ENCODE measurements around the gene GPR137C.
"Not testable (repeated sequence)": the region's sequence is repeated elsewhere in the genome, so short reads cannot be mapped to it uniquely, and the experiment has no call there.

Gene GPR137C

GRCh38 chr14:52563120-52563519 lies 10.5 kb downstream of the GPR137C start:
- DNase-seq (ENCODE audit: low spot score), result no peak

GRCh38 chr14:52568454-52568853 lies 15.8 kb downstream of the GPR137C start:
- not testable (repeated sequence) for DNase-seq (ENCODE audit: low spot score)

- DNase-seq (ENCODE audit: low spot score), result no peak
Measured at GRCh38 chr14:52575858-52576257, 23.2 kb downstream of the GPR137C start.

GRCh38 chr14:52583544-52583943 lies 30.9 kb downstream of the GPR137C start:
- no peak for DNase-seq (ENCODE audit: low spot score)

- DNase-seq (ENCODE audit: low spot score), result no peak
Measured at GRCh38 chr14:52589646-52590045, 37.0 kb downstream of the GPR137C start.

- no peak for DNase-seq (ENCODE audit: low spot score)
Measured at GRCh38 chr14:52590318-52590717, 37.7 kb downstream of the GPR137C start.

GRCh38 chr14:52596320-52596719 lies 43.7 kb downstream of the GPR137C start:
- DNase-seq (ENCODE audit: low spot score), result no peak

GRCh38 chr14:52596861-52597260 lies 44.2 kb downstream of the GPR137C start:
- no peak for DNase-seq (ENCODE audit: low spot score)

GRCh38 chr14:52598568-52598967 lies 45.9 kb downstream of the GPR137C start:
- no peak for DNase-seq (ENCODE audit: low spot score)

- DNase-seq (ENCODE audit: low spot score), result no peak
Measured at GRCh38 chr14:52599974-52600373, 47.3 kb downstream of the GPR137C start.

- DNase-seq (ENCODE audit: low spot score), result no peak
Measured at GRCh38 chr14:52602131-52602530, 49.5 kb downstream of the GPR137C start.

GRCh38 chr14:52607061-52607460 lies 54.4 kb downstream of the GPR137C start:
- no peak for DNase-seq (ENCODE audit: low spot score)

- DNase-seq (ENCODE audit: low spot score), result no peak
Measured at GRCh38 chr14:52609445-52610044, 56.9 kb downstream of the GPR137C start.

- DNase-seq (ENCODE audit: low spot score), result no peak
Measured at GRCh38 chr14:52610187-52610586, 57.6 kb downstream of the GPR137C start.

GRCh38 chr14:52618602-52619001 lies 66.0 kb downstream of the GPR137C start:
- no peak for DNase-seq (ENCODE audit: low spot score)

- no peak for DNase-seq (ENCODE audit: low spot score)
Measured at GRCh38 chr14:52619687-52620086, 67.1 kb downstream of the GPR137C start.

- no peak for DNase-seq (ENCODE audit: low spot score)
Measured at GRCh38 chr14:52640137-52640536, 87.5 kb downstream of the GPR137C start.

- no peak for DNase-seq (ENCODE audit: low spot score)
Measured at GRCh38 chr14:52641745-52642144, 89.1 kb downstream of the GPR137C start.

- no peak for DNase-seq (ENCODE audit: low spot score)
Measured at GRCh38 chr14:52649511-52649910, 96.9 kb downstream of the GPR137C start.

GRCh38 chr14:52650774-52651173 lies 98.1 kb downstream of the GPR137C start:
- DNase-seq (ENCODE audit: low spot score), result no peak

- DNase-seq (ENCODE audit: low spot score), result no peak
Measured at GRCh38 chr14:52656905-52657304, 104.3 kb downstream of the GPR137C start.

- no peak for DNase-seq (ENCODE audit: low spot score)
Measured at GRCh38 chr14:52660325-52660724, 107.7 kb downstream of the GPR137C start.

GRCh38 chr14:52660832-52661231 lies 108.2 kb downstream of the GPR137C start:
- DNase-seq (ENCODE audit: low spot score), result no peak

- no peak for DNase-seq (ENCODE audit: low spot score)
Measured at GRCh38 chr14:52661314-52661713, 108.7 kb downstream of the GPR137C start.

- no peak for DNase-seq (ENCODE audit: low spot score)
Measured at GRCh38 chr14:52663850-52664249, 111.2 kb downstream of the GPR137C start.

Data from germinal center (tissue), 1 donor.